PFSK-1 (cell line): Measurements from ENCODE around the gene NR1D2.

Source experiments
- FOXP2 ChIP-seq: optimal IDR thresholded peaks from 2 replicates; pipeline ENCODE3; 2011; ENCODE audit warnings: borderline replicate concordance, control low read depth, inconsistent platforms; ENCODE audit not compliant: insufficient read depth; ENCODE audit errors: extremely low read length, extremely low read depth
- POLR2AphosphoS5 ChIP-seq: IDR thresholded peaks from 2 replicates; pipeline ENCODE4 v1.6.1; 2012; ENCODE audit warnings: low read depth, mild to moderate bottlenecking, control low read depth, low read length, moderate library complexity
- SIN3A ChIP-seq: IDR thresholded peaks from 2 replicates; pipeline ENCODE4 v1.6.1; 2012; ENCODE audit warnings: mild to moderate bottlenecking, low read length, moderate library complexity, borderline replicate concordance; ENCODE audit not compliant: insufficient read depth
- TAF1 ChIP-seq: IDR thresholded peaks from 2 replicates; pipeline ENCODE4 v1.6.1; 2012; ENCODE audit warnings: low read length, control low read depth, borderline replicate concordance; ENCODE audit not compliant: insufficient read depth
- TF ChIP-seq, protein P1 (sequence below), 2 experiments: IDR thresholded peaks; 2 replicates each; pipeline versions ENCODE4 v1.6.1 to v1.8.0; 2011 to 2012; ENCODE audit warnings: low read depth in 2 of 2, low read length in 2 of 2, control low read depth in 1 of 2, inconsistent platforms in 1 of 2, mild to moderate bottlenecking in 1 of 2, moderate library complexity in 1 of 2; ENCODE audit not compliant: insufficient read depth in 1 of 2

Gene NR1D2

DNA sequence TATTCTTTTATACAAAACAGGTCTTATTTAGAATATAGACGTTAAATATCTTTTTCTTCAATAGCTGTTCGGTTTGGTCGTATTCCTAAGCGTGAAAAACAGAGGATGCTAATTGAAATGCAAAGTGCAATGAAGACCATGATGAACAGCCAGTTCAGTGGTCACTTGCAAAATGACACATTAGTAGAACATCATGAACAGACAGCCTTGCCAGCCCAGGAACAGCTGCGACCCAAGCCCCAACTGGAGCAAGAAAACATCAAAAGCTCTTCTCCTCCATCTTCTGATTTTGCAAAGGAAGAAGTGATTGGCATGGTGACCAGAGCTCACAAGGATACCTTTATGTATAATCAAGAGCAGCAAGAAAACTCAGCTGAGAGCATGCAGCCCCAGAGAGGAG is 16.8 kb downstream of the NR1D2 start:
- TF ChIP-seq SIN3A (no peak), TAF1 (no peak), POLR2AphosphoS5 (no peak), FOXP2 (no peak)

DNA sequence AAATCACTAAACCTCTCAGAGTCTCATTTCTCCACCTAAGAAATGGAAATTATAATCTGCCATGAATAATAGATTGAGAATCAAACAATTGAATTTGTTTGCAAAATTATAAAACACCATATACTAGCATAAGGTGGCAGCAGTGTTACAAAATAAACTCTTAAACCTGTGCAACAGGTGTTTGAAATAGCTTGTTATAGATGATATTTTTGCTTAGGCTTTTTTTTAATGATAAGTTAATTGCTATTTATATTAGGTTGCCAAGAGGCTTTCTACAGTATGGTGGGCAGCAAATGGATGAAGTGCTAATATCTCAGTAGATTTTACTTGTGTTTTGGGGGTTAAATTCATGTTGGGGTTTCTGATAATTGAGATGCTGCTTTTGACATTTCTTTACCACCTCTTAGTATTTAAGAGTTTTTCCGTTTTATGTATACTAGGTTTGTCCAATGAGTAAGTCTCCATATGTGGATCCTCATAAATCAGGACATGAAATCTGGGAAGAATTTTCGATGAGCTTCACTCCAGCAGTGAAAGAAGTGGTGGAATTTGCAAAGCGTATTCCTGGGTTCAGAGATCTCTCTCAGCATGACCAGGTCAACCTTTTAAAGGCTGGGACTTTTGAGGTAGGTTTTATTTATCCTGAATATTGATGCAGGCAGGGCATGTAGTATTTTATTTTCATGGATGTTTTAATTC is 19.6 kb downstream of the NR1D2 start:
- no peak for TF ChIP-seq SIN3A
- no peak for TF ChIP-seq POLR2AphosphoS5
- no peak for TF ChIP-seq FOXP2
- TF ChIP-seq, protein P1, sequence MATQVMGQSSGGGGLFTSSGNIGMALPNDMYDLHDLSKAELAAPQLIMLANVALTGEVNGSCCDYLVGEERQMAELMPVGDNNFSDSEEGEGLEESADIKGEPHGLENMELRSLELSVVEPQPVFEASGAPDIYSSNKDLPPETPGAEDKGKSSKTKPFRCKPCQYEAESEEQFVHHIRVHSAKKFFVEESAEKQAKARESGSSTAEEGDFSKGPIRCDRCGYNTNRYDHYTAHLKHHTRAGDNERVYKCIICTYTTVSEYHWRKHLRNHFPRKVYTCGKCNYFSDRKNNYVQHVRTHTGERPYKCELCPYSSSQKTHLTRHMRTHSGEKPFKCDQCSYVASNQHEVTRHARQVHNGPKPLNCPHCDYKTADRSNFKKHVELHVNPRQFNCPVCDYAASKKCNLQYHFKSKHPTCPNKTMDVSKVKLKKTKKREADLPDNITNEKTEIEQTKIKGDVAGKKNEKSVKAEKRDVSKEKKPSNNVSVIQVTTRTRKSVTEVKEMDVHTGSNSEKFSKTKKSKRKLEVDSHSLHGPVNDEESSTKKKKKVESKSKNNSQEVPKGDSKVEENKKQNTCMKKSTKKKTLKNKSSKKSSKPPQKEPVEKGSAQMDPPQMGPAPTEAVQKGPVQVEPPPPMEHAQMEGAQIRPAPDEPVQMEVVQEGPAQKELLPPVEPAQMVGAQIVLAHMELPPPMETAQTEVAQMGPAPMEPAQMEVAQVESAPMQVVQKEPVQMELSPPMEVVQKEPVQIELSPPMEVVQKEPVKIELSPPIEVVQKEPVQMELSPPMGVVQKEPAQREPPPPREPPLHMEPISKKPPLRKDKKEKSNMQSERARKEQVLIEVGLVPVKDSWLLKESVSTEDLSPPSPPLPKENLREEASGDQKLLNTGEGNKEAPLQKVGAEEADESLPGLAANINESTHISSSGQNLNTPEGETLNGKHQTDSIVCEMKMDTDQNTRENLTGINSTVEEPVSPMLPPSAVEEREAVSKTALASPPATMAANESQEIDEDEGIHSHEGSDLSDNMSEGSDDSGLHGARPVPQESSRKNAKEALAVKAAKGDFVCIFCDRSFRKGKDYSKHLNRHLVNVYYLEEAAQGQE (IDR thresholded peaks at IDR 0.05; ENCODE audit: insufficient read depth in 1 of 2, low read depth in 2 of 2, low read length in 2 of 2), result no peak
- no peak for TF ChIP-seq TAF1

DNA sequence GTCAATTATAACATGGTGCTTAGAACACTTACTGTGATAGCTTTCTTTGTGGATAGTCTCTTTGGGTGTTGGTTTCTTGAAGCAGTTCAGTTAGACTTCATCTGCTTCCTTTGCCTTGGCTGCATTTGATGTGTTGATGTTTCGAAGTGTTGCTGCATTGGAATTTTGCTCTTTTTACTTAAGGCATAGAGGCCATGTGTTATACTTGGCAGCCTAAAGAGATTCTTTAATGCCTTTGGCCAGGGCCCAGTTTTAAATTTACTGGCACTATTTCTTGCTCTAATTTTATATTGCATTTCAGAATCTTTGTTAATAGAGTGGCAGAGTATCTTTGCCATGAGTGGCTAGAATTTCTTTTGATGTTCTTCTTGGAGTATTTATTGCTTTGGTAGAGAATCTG is 21.2 kb downstream of the NR1D2 start:
- TF ChIP-seq SIN3A (no peak), FOXP2 (no peak), TAF1 (no peak), POLR2AphosphoS5 (no peak)
- TF ChIP-seq, protein P1 (IDR thresholded peaks at IDR 0.05; ENCODE audit: insufficient read depth in 1 of 2, low read depth in 2 of 2, low read length in 2 of 2), result no peak

DNA sequence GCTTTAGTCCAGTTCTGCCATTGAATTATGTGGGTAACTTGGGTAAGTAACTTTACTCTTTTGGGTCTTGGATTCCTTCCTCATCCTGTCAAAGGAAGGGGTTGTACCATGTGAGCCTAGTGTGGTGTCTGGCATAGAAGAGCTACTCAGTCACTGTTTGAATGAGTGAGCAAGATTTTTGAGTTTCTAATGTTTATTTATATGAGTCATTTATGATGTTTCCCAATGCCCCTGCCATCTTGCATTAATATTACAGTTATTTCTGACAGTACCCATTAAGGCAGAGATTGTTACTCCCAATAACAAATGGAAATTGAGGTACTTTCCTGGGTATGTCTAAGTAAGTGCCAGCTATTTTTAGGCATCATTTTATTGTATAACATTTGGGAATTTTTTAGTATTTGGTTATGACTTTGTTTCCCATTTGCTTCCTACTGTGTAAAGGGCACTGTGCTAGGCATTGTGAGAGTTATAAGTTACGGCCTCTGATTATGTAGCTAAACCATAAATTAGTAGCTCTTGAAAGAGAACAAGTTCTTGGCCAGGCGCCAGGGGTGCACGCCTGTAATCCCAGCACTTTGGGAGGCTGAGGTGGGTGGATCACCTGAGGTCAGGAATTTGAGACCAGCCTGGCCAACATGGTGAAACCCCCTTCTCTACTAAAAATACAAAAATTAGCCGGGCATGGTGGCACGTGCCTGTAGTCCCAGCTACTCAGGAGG is 23.5 kb downstream of the NR1D2 start:
- no peak for TF ChIP-seq SIN3A
- TF ChIP-seq POLR2AphosphoS5, result no peak
- TF ChIP-seq, protein P1 (IDR thresholded peaks at IDR 0.05; ENCODE audit: insufficient read depth in 1 of 2, low read depth in 2 of 2, low read length in 2 of 2), result no peak

DNA sequence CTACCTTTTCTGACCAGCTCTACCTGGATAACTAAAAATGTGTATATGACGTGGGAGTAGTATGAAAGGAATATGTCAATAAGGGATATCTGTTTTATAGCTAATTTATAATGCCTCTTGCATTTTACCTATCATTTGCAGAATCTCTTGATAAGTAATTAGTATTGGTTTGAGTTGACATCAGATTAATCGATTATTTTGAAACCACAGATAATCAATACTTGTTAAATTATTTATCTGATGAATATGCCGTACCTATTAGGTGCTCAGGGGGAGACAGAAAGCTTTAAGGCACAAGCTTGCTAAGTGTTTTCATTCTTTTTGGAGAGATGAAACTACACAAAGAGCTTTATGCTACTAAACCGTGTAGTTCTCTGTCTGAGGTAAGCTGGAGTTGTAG is 24.3 kb downstream of the NR1D2 start:
- TF ChIP-seq POLR2AphosphoS5 (no peak), TAF1 (no peak), SIN3A (no peak), FOXP2 (no peak)
- TF ChIP-seq, protein P1 (IDR thresholded peaks at IDR 0.05; ENCODE audit: insufficient read depth in 1 of 2, low read depth in 2 of 2, low read length in 2 of 2), result no peak
